Occipital lobe (tissue), 3 donors: ENCODE measurements around the gene PHOSPHO2. TPM values are rescaled to one million over a fixed set of nuclear protein-coding genes. Genes with fewer than 3 reads are reported as not detected.

ENCODE experiments used
- DNase-seq: peaks from one replicate; lab custom pipeline; 2025; lab: John Stamatoyannopoulos, UW
- small RNA-seq: library from RNA; depleted of rRNA; stranded (forward); fragments of <200 nt; gene quantifications from one replicate; pipeline ENCODE3, GENCODE V24; 2014
- total RNA-seq: library from RNA; depleted of rRNA; stranded (reverse); fragments of >200 nt; gene quantifications from one replicate; pipeline ENCODE4 v1.2.3, GENCODE V29; 2014

PHOSPHO2 gene
- total RNA-seq, 1 donor from 2014 or later, result 14.5 TPM

DNA sequence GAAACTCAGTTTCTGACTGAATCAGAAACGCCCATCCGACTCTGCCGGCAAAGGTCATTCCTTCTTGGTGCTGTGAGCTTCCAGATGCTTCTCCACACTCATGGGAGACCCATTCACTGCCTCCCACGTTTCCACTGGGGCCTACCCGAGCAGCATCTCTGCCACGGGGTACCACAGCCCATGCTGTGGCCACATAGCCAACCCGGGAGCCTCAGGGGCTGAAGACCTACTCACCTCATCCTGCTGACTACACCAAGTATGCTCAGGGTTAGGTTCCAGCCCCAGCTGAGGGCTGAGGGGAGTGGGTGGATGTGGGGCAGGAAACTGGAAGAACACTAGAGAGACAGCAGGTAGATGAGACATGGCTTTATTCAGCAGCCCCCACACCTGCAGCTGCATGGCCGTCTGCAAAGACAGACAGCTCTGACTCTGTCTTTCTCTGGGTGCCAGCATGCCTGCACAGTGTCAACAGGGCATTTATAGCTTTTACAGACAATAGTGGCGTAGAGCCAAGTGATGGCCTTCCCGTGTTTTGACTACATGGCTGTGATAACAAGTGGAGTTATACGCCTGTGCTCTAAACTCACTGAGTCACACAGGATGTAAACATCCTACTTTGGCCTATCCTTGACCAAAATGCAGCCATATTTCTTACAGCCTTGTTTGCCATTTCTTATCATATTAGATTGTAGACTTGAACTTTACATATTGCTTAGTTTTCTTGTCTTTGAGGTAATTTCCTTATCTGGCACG is 22.8 kb downstream of the PHOSPHO2 start:
- DNase-seq, result no peak

GRCh38 chr2:169717691-169718063 is 23.4 kb downstream of the PHOSPHO2 start:
- DNase-seq, result no peak

- no peak for DNase-seq
Measured at GRCh38 chr2:169718930-169719504, 24.7 kb downstream of the PHOSPHO2 start.

DNA sequence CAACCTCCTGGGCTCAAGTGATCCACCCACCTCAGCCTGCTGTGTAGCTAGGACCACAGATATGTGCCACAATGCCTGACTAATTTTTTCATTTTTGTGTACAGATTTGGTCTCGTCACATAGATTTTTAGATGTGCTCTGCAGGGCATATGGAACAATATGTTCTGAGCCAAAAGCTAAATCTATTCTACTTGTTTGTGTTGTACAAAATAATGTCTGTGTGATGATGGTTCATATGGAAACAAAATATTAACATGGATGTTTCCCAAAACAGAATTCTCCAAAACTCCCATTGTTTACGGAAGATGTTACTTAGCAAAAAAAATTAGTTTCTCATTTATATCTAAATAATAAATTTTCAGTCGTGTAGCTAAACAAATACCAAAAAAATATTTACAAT is 26.7 kb downstream of the PHOSPHO2 start:
- no peak for DNase-seq

DNA sequence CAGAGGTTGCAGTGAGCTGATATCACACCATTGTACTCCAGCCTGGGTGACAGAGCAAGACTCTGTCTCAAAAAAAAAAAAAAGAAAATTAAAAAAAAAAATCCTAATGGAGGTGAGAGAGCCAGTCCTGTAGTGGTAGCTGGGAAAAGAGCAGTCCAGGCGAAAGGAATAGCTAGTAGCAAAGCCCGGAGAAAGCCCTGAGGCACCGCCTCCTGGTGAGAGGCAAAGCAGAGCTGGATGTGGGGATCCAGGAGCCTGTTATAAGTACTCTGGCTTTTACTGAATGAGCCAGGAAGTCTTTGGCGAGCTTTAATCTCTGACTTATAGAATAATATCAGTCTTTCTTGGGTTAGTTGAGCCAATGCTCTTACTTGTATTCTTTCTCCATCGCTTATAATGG is 32.8 kb downstream of the PHOSPHO2 start:
- DNase-seq, result no peak

GRCh38 chr2:169729274-169729605 is 35.0 kb downstream of the PHOSPHO2 start:
- no peak for DNase-seq

GRCh38 chr2:169732075-169732474 is 37.8 kb downstream of the PHOSPHO2 start:
- no peak for DNase-seq

- DNase-seq, result no peak
Measured at GRCh38 chr2:169732583-169733358, 38.5 kb downstream of the PHOSPHO2 start.

GRCh38 chr2:169734169-169734847 is 40.0 kb downstream of the PHOSPHO2 start:
- no peak for DNase-seq

- no peak for DNase-seq
Measured at GRCh38 chr2:169735623-169736022, 41.4 kb downstream of the PHOSPHO2 start.

- no peak for DNase-seq
Measured at GRCh38 chr2:169736902-169737301, 42.6 kb downstream of the PHOSPHO2 start.

DNA sequence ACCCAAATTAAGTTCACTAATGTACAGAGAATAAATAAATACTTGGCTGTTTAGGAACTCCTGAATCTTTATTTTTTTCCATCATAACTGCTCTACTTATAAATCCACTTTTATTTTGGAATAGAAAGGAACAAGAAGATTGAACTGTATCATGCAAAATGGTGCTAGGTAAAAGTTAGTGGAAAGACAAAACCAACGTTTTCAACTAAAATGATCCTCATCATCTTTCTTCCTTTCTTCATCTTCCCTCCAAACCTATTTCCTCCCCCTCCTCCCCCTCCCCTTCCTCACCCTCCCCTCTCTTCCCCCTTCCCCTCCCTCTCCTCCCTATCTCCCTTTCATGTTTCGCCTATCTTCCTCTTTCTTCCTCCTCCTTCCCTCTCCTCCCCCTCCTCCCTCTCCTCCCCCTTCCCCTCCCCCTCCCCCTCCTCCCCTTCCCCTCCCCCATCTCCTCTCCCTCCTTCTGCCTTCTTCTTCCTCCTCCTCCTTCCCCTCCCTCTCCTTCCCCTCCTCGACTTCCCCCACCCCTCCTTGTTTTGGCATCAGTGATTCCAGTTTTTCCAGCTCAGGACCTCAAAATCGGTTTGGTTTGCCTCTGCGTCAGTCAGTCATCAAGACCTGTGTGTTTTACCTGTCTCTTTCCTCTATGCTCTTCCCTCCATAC is 44.4 kb downstream of the PHOSPHO2 start:
- no peak for DNase-seq

DNA sequence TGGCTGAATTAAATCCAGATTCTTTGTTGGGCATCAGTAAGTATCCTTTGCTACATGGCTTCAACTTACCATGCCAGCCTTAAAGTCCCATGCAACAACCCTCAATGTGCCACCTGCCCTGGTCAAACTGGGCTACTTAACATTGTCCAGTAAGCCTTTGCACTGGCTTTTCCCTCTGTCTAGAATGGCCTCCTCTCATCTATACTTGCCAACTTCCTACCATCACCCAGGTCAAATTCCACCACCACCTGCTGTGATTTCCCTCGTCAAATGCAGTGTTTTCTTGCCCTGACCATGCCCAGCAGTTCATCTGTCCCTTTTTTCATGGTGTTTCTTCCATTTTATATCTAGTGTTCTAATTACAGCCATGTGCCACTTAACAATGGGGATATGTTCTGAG is 45.1 kb downstream of the PHOSPHO2 start:
- no peak for DNase-seq

GRCh38 chr2:169743549-169743948 is 49.3 kb downstream of the PHOSPHO2 start:
- no peak for DNase-seq

GRCh38 chr2:169746240-169746639 is 52.0 kb downstream of the PHOSPHO2 start:
- no peak for DNase-seq

DNA sequence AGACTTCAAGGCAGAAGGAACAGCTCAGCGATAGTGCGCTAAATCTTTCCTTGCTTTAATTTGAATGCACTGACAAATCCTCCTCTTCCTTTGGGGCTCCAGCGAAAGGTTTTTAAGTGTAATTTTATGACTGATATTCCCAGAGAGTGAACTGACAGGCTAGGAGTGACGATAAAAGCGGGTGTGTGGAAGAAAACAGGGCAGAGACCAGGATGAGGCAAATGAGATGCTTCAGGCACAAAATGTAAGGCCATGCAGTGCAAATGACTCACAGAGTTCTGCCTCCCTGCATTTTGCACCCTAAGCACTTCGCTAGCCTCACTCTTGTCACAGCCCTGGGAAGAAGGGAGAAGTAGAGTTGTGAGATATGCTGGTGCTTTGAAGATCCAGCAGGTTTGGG is 54.0 kb downstream of the PHOSPHO2 start:
- no peak for DNase-seq

Small RNA genes within 50 kb of the gene (small RNA-seq; reads per million reads assigned to genes)
- not detected for gene RF00432

Other genes with a start within 250 kb of the PHOSPHO2 start
- 20.0 TPM for gene BBS5, start 215.0 kb upstream of the PHOSPHO2 start, total RNA-seq
- gene KLHL41, start 184.8 kb upstream of the PHOSPHO2 start, total RNA-seq, result 4.1 TPM
- gene FASTKD1, start 120.6 kb upstream of the PHOSPHO2 start, total RNA-seq, result 81.6 TPM
- gene PPIG, start 110.1 kb upstream of the PHOSPHO2 start, total RNA-seq, result 54.9 TPM
- 1.9 TPM for gene CFAP210, start 64 bp upstream of the PHOSPHO2 start, total RNA-seq
- gene KLHL23, start 39.4 kb downstream of the PHOSPHO2 start, total RNA-seq, result 175 TPM
- gene SSB, start 104.4 kb downstream of the PHOSPHO2 start, total RNA-seq, result 88.1 TPM
- 37.1 TPM for gene METTL5, start 130.4 kb downstream of the PHOSPHO2 start, total RNA-seq
- 135 TPM for gene UBR3, start 133.0 kb downstream of the PHOSPHO2 start, total RNA-seq